ENCODE results near the gene AKAP1. TPM values are rescaled to one million over a fixed set of nuclear protein-coding genes. Genes with fewer than 3 reads are reported as not detected.

AKAP1 gene
- total and polyA plus RNA-seq, 3 donors from 2014 or later, result 73.0 to 304 (median 224) TPM

GRCh38 chr17:57166803-57167202, 81.8 kb downstream of the AKAP1 start:
- Histone ChIP-seq H3K27me3 (no peaks in the 10 kb centered on the region), H3K36me3 (ENCODE audit: low read depth, missing control alignments) (no peaks in the 10 kb centered on the region), H3K27ac (no peak overlapping the region), H3K9me3 (no peaks in the 10 kb centered on the region), H3K4me3 (no peak overlapping the region), H3K4me1 (no peaks in the 10 kb centered on the region)
- no peak for DNase-seq
- WGBS, 2 donors, result 46 to 57% methylated on average over 9 of the region's 9 CpGs
- intact Hi-C loops (cut with DNase I; ENCODE audit: low total_unique reads), result no loop called here
- TF ChIP-seq POLR2A (IDR thresholded peaks at IDR 0.05), result no peak
- TF ChIP-seq CTCF (IDR thresholded peaks at IDR 0.05), result no peak

GRCh38 chr17:57168695-57169094, 83.6 kb downstream of the AKAP1 start:
- WGBS, 2 donors, result 66 to 82% methylated on average over 2 of the region's 2 CpGs
- no peaks in the 10 kb centered on the region for H3K9me3 ChIP-seq
- H3K27me3 ChIP-seq, result no peaks in the 10 kb centered on the region
- H3K4me3 ChIP-seq, result no peak overlapping the region
- H3K4me1 ChIP-seq, result no peaks in the 10 kb centered on the region
- H3K36me3 ChIP-seq (ENCODE audit: low read depth, missing control alignments), result no peaks in the 10 kb centered on the region
- TF ChIP-seq POLR2A (IDR thresholded peaks at IDR 0.05), result no peak
- intact Hi-C loops (cut with DNase I; ENCODE audit: low total_unique reads), result no loop called here
- H3K27ac ChIP-seq, result no peak overlapping the region
- no peak for DNase-seq

GRCh38 chr17:57170866-57171265, 85.8 kb downstream of the AKAP1 start:
- intact Hi-C loops (cut with DNase I; ENCODE audit: low total_unique reads), result no loop called here
- Histone ChIP-seq H3K9me3 (no peaks in the 10 kb centered on the region), H3K27me3 (no peaks in the 10 kb centered on the region), H3K36me3 (ENCODE audit: low read depth, missing control alignments) (no peaks in the 10 kb centered on the region), H3K4me1 (no peaks in the 10 kb centered on the region), H3K4me3 (no peak overlapping the region), H3K27ac (no peak overlapping the region)
- 72 to 76% methylated on average over 4 of the region's 4 CpGs for WGBS, 2 donors
- no peak for DNase-seq
- no peak for TF ChIP-seq CTCF (IDR thresholded peaks at IDR 0.05)
- no peak for TF ChIP-seq POLR2A (IDR thresholded peaks at IDR 0.05)

Other genes starting within 250 kb of the AKAP1 start
- gene TRIM25, start 171.2 kb upstream of the AKAP1 start, total RNA-seq, result 10 to 100 TPM; 66.4 to 76.3 TPM
- gene TRIM25, start 171.2 kb upstream of the AKAP1 start, polyA plus RNA-seq (ENCODE audit: insufficient read depth, low read depth, low replicate concordance), result 38.9 TPM
- 10 to 100 TPM; 48.4 to 87.6 TPM for gene COIL, start 124.2 kb upstream of the AKAP1 start, total RNA-seq
- gene COIL, start 124.2 kb upstream of the AKAP1 start, polyA plus RNA-seq (ENCODE audit: insufficient read depth, low read depth, low replicate concordance), result 214 TPM
- 10 to 100 TPM; 30.7 to 35.2 TPM for gene SCPEP1, start 107.1 kb upstream of the AKAP1 start, total RNA-seq
- gene SCPEP1, start 107.1 kb upstream of the AKAP1 start, polyA plus RNA-seq (ENCODE audit: insufficient read depth, low read depth, low replicate concordance), result 55.7 TPM
- 100 to 1,000 TPM in 1 of 2 donors, 10 to 100 TPM in 1; 76.6 to 106 TPM for gene MSI2, start 171.3 kb downstream of the AKAP1 start, total RNA-seq
- gene MSI2, start 171.3 kb downstream of the AKAP1 start, polyA plus RNA-seq (ENCODE audit: insufficient read depth, low read depth, low replicate concordance), result 46.5 TPM